K562 (cell line): Measurements from ENCODE around the gene INHA. TPM values are rescaled to one million over a fixed set of nuclear protein-coding genes. Genes with fewer than 3 reads are reported as not detected.

Source experiments
- ATAC-seq: fragments of 200-7000 bp; cut with Tn5 transposase; 3 replicates; pipeline ENCODE4 v1.9.1; 2020; ENCODE audit warnings: moderate library complexity
- BruUV-seq: library from RNA; stranded (reverse); fragments of 400-500 nt; replicated peaks from 2 replicates; lab custom pipeline; 2021; lab: Mats Ljungman, UMichigan
- CTCF ChIA-PET: fragments of 300-600 bp; formaldehyde crosslinking; extraction: SDS; loops from one replicate; lab custom pipeline; 2021; ENCODE audit warnings: low intra/inter-chr PET ratio; lab: Yijun Ruan, JAX
- POLR2A ChIA-PET: fragments of 300-600, 350-650 bp; sonication (Branson Sonifier 250); formaldehyde crosslinking; extraction: SDS; loops from one replicate; lab custom pipeline; 2021; ENCODE audit warnings: antibody characterized with exemption, inconsistent platforms; lab: Yijun Ruan, JAX
- DNase-seq, 4 experiments: peaks; one replicate each; pipeline versions ENCODE4 v3.0.0 to v3.0.0-alpha.2; 2011 to 2018; ENCODE audit warnings: low spot score in 3 of 4, mixed read lengths in 3 of 4; ENCODE audit errors: extremely low read depth in 1 of 4
- FAIRE-seq: peaks from 2 replicates; lab custom pipeline; 2011; peaks lifted over from hg19 to GRCh38; lab: Jason Lieb, UNC
- H2AFZ ChIP-seq: 2 replicates; pipeline ENCODE4 v1.6.0; 2011; ENCODE audit warnings: low read depth, low read length, control low read depth, inconsistent platforms
- H3K27ac ChIP-seq: fragments of 200-600 bp; 3 replicates; pipeline ENCODE4 v1.8.0; 2011; ENCODE audit warnings: low read depth, mild to moderate bottlenecking, control low read depth, inconsistent platforms, low read length, moderate library complexity, mixed read lengths; ENCODE audit errors: extremely low read depth
- H3K27me3 ChIP-seq, 2 experiments: fragments of 300-600 bp in 1 of 2; 2 replicates in 1 of 2; 3 replicates in 1 of 2; pipeline versions ENCODE4 v1.6.0 to v1.8.0; 2011; ENCODE audit warnings: inconsistent platforms in 2 of 2, low read length in 2 of 2, mild to moderate bottlenecking in 1 of 2, mixed read lengths in 1 of 2, moderate library complexity in 1 of 2; ENCODE audit not compliant: control insufficient read depth in 2 of 2, insufficient read depth in 2 of 2
- H3K36me3 ChIP-seq: fragments of 300-600 bp; 3 replicates; pipeline ENCODE4 v1.8.0; 2011; ENCODE audit warnings: mild to moderate bottlenecking, low read length, inconsistent platforms; ENCODE audit not compliant: control insufficient read depth, insufficient read depth
- H3K4me1 ChIP-seq, 2 experiments: fragments of 200-600 bp in 1 of 2; replicated peaks in 1 of 2; 2 replicates in 1 of 2; 3 replicates in 1 of 2; pipeline versions ENCODE4 v1.5.1 to v1.8.0; 2011; ENCODE audit warnings: inconsistent platforms in 2 of 2, low read length in 2 of 2, mild to moderate bottlenecking in 1 of 2, mixed read lengths in 1 of 2, moderate library complexity in 1 of 2; ENCODE audit not compliant: control insufficient read depth in 2 of 2, insufficient read depth in 2 of 2
- H3K4me2 ChIP-seq: 2 replicates; pipeline ENCODE4 v1.6.1; 2011; ENCODE audit warnings: low read length, control low read depth, inconsistent platforms, mixed read lengths; ENCODE audit not compliant: insufficient read depth
- H3K4me3 ChIP-seq: fragments of 200-600 bp; sonication (generic), shearing (Covaris generic); 2 replicates; pipeline ENCODE4 v1.5.1; 2016; ENCODE audit warnings: control low read depth, inconsistent platforms
- H3K79me2 ChIP-seq: fragments of 200-600 bp; 3 replicates; pipeline ENCODE4 v1.8.0; 2011; ENCODE audit warnings: low read length, inconsistent platforms; ENCODE audit not compliant: control insufficient read depth, insufficient read depth
- H3K9ac ChIP-seq, 2 experiments: 2 replicates each; pipeline versions ENCODE4 v1.6.0 to v1.6.1; 2011; ENCODE audit warnings: low read depth in 2 of 2, low read length in 2 of 2, control low read depth in 1 of 2, inconsistent platforms in 1 of 2, mild to moderate bottlenecking in 1 of 2, mixed read lengths in 1 of 2; ENCODE audit not compliant: insufficient read depth in 1 of 2
- H3K9me1 ChIP-seq: one replicate; pipeline ENCODE4 v1.6.0; 2011; ENCODE audit warnings: inconsistent platforms, mild to moderate bottlenecking, low read length, moderate library complexity; ENCODE audit not compliant: control insufficient read depth, insufficient read depth
- H3K9me3 ChIP-seq: replicated peaks from 2 replicates; pipeline ENCODE4 v1.5.1; 2011; ENCODE audit warnings: low read depth, low read length, inconsistent platforms; ENCODE audit not compliant: control insufficient read depth, insufficient read depth
- H4K20me1 ChIP-seq: replicated peaks from 2 replicates; pipeline ENCODE4 v1.6.1; 2011; ENCODE audit warnings: low read length, inconsistent platforms, mixed read lengths; ENCODE audit not compliant: control insufficient read depth, insufficient read depth
- POLR2A ChIP-seq: fragments of 450-650 bp; conservative IDR thresholded peaks from 2 replicates; pipeline ENCODE4 v1.6.1; 2016
- POLR2G ChIP-seq: fragments of 200-400 bp; formaldehyde crosslinking; IDR thresholded peaks from 2 replicates; pipeline ENCODE4 v1.6.1; 2017; ENCODE audit warnings: low read depth, mild to moderate bottlenecking, antibody characterized with exemption, low read length, moderate library complexity
- WGBS: fragments of 100-300 bp; shearing (Covaris generic); methylation state at CpG from one replicate; pipeline ENCODE4 v1.1.6; 2016; ENCODE audit warnings: low coverage, mixed read lengths; ENCODE audit not compliant: insufficient coverage; ENCODE audit errors: missing lambda C conversion rate; 5-methylcytosine and 5-hydroxymethylcytosine counted together
- in situ Hi-C: fragments of 300-500 bp; cut with MboI; formaldehyde crosslinking; loops from 4 replicates; pipeline ENCODE4 v1.15.0; 2018; ENCODE audit warnings: inconsistent platforms, mixed read lengths
- intact Hi-C: fragments of 100-400 bp; cut with micrococcal nuclease; formaldehyde crosslinking; loops from 2 replicates; pipeline ENCODE4 v1.14.2; 2022
- polyA plus RNA-seq, 8 experiments: library from polyadenylated mRNA; depleted of rRNA in 4 of 8; stranded (reverse) in 5 of 8; unstranded in 3 of 8; fragments of >200 nt; fragmentation: Nextera tagmentation in 2 of 8; fragmentation: Illumina TruSeq in 1 of 8; extraction: Ambion mirVana in 2 of 8; extraction: Trizol in 1 of 8; gene quantifications; 2 replicates each; pipeline versions ENCODE4 v1.2.1 to v1.2.3, GENCODE V29; 2011 to 2014; ENCODE audit warnings: inconsistent platforms in 1 of 8, missing spikeins in 1 of 8
- total RNA-seq, 7 experiments: library from RNA; depleted of rRNA in 6 of 7; stranded (reverse); fragments of >200 nt in 6 of 7; fragmentation: Illumina TruSeq in 2 of 7; extraction: Trizol in 2 of 7; gene quantifications; 2 replicates each; pipeline versions ENCODE4 v1.2.1 to v1.2.3, GENCODE V29; 2011 to 2021; ENCODE audit warnings: low replicate concordance in 1 of 7

The INHA gene
- total and polyA plus RNA-seq, 9 of the 15 experiments (the other 6 are each of a cell fraction or from before 2014, with no cell fraction given), result 0.07 to 1.9 (median 0.40) TPM

DNA sequence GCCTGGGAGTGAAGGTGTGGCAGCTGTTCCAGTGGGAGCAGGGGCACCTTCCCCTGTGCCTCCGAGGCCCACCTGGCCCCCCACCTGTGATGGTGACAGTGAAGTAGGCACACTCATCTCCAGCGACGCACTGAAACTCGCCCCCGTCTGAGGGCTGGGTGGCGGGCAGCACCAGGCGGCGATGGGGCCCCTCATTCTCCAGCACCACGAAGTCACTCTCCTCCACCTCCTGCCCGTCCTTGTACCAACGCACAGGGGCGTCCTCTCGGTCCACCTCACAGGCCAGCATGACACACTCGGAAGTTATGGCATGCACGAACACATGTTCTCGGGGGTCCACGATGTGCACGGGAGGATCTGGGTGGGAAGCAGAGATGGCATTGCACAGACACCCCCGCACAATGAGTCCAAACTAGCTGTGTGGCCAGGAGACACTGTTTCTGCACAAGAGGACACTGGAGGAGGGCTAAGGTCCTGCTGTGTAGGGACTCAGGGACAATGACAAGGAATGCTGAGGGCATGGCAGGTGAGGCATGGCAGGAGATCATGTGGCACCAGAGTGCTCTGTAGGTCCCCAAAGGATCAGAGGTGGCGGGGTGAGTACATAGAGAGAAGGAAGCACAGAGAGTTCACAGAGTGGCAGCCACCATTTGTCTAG, 8.7 kb upstream of the INHA start:
- Histone ChIP-seq H3K4me1 (peaks cover 2 to 37% of the 10 kb centered on the region in 2 experiments; a peak in 3 of 5 replicates), H3K9me3 (no peaks in the 10 kb centered on the region), H3K9me1 (no peaks in the 10 kb centered on the region), H3K4me3 (no peak overlapping the region), H3K27ac (no peak overlapping the region), H3K27me3 (no peaks in the 10 kb centered on the region), H4K20me1 (no peaks in the 10 kb centered on the region)
- WGBS, result 67% methylated on average over 12 of the region's 20 CpGs
- in situ Hi-C loops (no loop called here), intact Hi-C loops (loop anchor here (5.0 kb wide), 1 partner anchor 34 kb away; the partner anchor contains the start of gene STK11IP)
- BruUV-seq, result no TSS peak
- ATAC-seq, result no peak
- CTCF ChIA-PET, result no interaction called here
- TF ChIP-seq POLR2A, result no peak
- TF ChIP-seq POLR2G, result peak; percentile 42; the same call in 1 of the 2 replicates
- TF ChIP-seq, all 486 proteins: peak for 1
- POLR2A ChIA-PET, result interaction anchor here (0.8 to 3.6 kb wide), 3 partner anchors 8 to 21 kb away, joined by 3 to 16 read pairs (median 9); partner anchors contain the start of genes INHA and OBSL1
- H2AFZ ChIP-seq, result no peak overlapping the region
- FAIRE-seq, result no peak
- H3K4me2 ChIP-seq, result no peak overlapping the region
- peak overlapping the region in 1 of 2 experiments; percentile 26; a peak in 1 of 4 replicates for H3K9ac ChIP-seq
- no peaks in the 10 kb centered on the region for H3K36me3 ChIP-seq
- DNase-seq, result no peak
- no peaks in the 10 kb centered on the region for H3K79me2 ChIP-seq
